Left ventricle myocardium inferior (tissue), 1 donor: ENCODE results near the gene BMP2. TPM values are rescaled to one million over a fixed set of nuclear protein-coding genes. Genes with fewer than 3 reads are reported as not detected.
A peak's percentile ranks its signal among the peaks of the same experiment; 100 is the strongest.

Experiments
- DNase-seq: peaks from one replicate; pipeline ENCODE4 v3.0.0-alpha.2; 2020
- H3K27ac ChIP-seq: fragments of 200-600 bp; replicated peaks from 2 replicates; pipeline ENCODE4 v1.8.0; 2021
- H3K27me3 ChIP-seq: fragments of 200-600 bp; 2 replicates; pipeline ENCODE4 v1.8.0; 2021; ENCODE audit warnings: low read depth
- H3K36me3 ChIP-seq: fragments of 200-600 bp; 2 replicates; pipeline ENCODE4 v1.8.0; 2021
- H3K4me1 ChIP-seq: fragments of 200-600 bp; 2 replicates; pipeline ENCODE4 v1.8.0; 2021
- H3K4me3 ChIP-seq: fragments of 200-600 bp; 2 replicates; pipeline ENCODE4 v1.8.0; 2021; ENCODE audit warnings: mild to moderate bottlenecking, moderate library complexity
- H3K9me3 ChIP-seq: fragments of 200-600 bp; replicated peaks from 2 replicates; pipeline ENCODE4 v1.8.0; 2021
- intact Hi-C: fragments of 100-400 bp; cut with micrococcal nuclease; formaldehyde crosslinking; loops from one replicate; pipeline ENCODE4 v1.11.0; 2022
- long read RNA-seq: library from polyadenylated mRNA; unstranded; transcript quantifications from one replicate; pipeline ENCODE4 v2.0.0, GENCODE V29; 2021
- total RNA-seq: library from RNA; stranded (reverse); fragmentation: NEBNext Ultra II Directional; extraction: Animal tissue kit (Norgen Biotek cat#: 25700); gene quantifications from one replicate; pipeline ENCODE4 v1.2.1, GENCODE V29; 2021
- TF ChIP-seq, protein P1 (sequence below): fragments of 200-600 bp; IDR thresholded peaks from 2 replicates; pipeline ENCODE4 v1.8.0; 2021; ENCODE audit warnings: antibody characterized with exemption, mild to moderate bottlenecking, borderline replicate concordance
- donor health status: DM: no; HTN: yes; CAD: no; lungs with severe emphysema.

BMP2 gene
- 2.4 TPM for total RNA-seq
- long read RNA-seq, transcript BMP2-201 (3 exons, 3,601 nt), result major isoform, 9 of 9 reads
- long read RNA-seq, partial matches to known transcripts, result 0 of 9 reads
- long read RNA-seq, other reads (novel, unspliced or antisense), result 0 of 9 reads

GRCh38 chr20:6767536-6768227, at the start of gene BMP2:
TSS of gene BMP2 (plus strand) at chr20:6767686. CDS start at chr20:6770127, 2,441 bp downstream.
- Histone ChIP-seq H3K4me3 (peak within 1 kb of the TSS; percentile 85), H3K27ac (peak within 1 kb of the TSS; percentile 85), H3K27me3 (peaks cover 45% of the 10 kb centered on the region), H3K9me3 (no peaks in the 10 kb centered on the region), H3K36me3 (no peaks in the 10 kb centered on the region), H3K4me1 (peaks cover 45% of the 10 kb centered on the region)
- TF ChIP-seq, protein P1, sequence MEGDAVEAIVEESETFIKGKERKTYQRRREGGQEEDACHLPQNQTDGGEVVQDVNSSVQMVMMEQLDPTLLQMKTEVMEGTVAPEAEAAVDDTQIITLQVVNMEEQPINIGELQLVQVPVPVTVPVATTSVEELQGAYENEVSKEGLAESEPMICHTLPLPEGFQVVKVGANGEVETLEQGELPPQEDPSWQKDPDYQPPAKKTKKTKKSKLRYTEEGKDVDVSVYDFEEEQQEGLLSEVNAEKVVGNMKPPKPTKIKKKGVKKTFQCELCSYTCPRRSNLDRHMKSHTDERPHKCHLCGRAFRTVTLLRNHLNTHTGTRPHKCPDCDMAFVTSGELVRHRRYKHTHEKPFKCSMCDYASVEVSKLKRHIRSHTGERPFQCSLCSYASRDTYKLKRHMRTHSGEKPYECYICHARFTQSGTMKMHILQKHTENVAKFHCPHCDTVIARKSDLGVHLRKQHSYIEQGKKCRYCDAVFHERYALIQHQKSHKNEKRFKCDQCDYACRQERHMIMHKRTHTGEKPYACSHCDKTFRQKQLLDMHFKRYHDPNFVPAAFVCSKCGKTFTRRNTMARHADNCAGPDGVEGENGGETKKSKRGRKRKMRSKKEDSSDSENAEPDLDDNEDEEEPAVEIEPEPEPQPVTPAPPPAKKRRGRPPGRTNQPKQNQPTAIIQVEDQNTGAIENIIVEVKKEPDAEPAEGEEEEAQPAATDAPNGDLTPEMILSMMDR, result peak; percentile 7
- intact Hi-C loops, result no loop called here
- peak; percentile 69 for DNase-seq

- intact Hi-C loops, result no loop called here
- no peaks in the 10 kb centered on the region for H3K36me3 ChIP-seq
- no peak for DNase-seq
- no peak overlapping the region for H3K27ac ChIP-seq
- no peaks in the 10 kb centered on the region for H3K4me1 ChIP-seq
- no peak overlapping the region for H3K4me3 ChIP-seq
- TF ChIP-seq, protein P1, result no peak
- no peaks in the 10 kb centered on the region for H3K9me3 ChIP-seq
- H3K27me3 ChIP-seq, result no peaks in the 10 kb centered on the region
These were observed 48.7 kb upstream of the BMP2 start for GRCh38 chr20:6718662-6719368.

DNA sequence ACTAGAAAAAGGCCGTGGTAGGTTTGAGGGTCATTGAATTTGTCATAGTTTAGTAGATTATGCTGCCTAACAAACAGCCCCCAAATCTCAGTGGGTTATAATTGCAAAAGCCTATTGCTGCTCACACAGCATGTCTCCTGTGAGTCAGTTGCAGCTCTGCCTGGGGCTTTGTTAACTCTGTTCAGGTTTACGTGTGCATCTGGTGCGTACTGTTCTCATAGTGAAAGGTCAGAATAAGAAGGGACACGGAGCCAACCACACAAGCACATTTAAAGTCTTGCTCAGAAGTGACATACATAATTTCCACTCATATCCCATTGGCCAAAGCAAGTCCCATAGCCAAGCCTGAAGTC, 48.1 kb upstream of the BMP2 start:
- no peaks in the 10 kb centered on the region for H3K27me3 ChIP-seq
- H3K4me3 ChIP-seq, result no peak overlapping the region
- H3K27ac ChIP-seq, result no peak overlapping the region
- H3K4me1 ChIP-seq, result no peaks in the 10 kb centered on the region
- TF ChIP-seq, protein P1, result no peak
- no peaks in the 10 kb centered on the region for H3K9me3 ChIP-seq
- intact Hi-C loops, result no loop called here
- DNase-seq, result no peak
- H3K36me3 ChIP-seq, result no peaks in the 10 kb centered on the region

DNA sequence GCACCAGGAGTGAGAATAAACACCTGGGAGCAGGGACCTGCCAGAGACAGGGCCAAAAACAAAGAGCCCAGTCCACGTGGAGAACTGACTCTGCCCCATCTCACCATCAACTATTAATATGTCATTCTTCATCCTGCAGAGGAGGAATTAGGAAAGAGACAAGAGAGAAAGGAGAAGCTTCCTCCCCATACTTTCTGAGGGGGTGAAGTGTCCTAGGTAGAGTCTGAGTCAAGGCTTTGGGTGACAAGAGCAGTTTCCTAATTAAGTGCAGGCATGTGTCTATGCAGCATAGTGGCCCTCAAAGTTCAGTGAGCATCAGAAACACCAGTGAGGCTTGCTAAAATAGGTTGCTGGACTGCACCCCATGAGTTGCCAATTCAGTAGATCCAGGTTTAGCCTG, 40.7 kb upstream of the BMP2 start:
- Histone ChIP-seq H3K9me3 (no peaks in the 10 kb centered on the region), H3K27me3 (no peaks in the 10 kb centered on the region), H3K27ac (no peak overlapping the region), H3K36me3 (no peaks in the 10 kb centered on the region), H3K4me1 (peaks cover 6% of the 10 kb centered on the region), H3K4me3 (no peak overlapping the region)
- no peak for DNase-seq
- TF ChIP-seq, protein P1, result no peak
- intact Hi-C loops, result no loop called here

DNA sequence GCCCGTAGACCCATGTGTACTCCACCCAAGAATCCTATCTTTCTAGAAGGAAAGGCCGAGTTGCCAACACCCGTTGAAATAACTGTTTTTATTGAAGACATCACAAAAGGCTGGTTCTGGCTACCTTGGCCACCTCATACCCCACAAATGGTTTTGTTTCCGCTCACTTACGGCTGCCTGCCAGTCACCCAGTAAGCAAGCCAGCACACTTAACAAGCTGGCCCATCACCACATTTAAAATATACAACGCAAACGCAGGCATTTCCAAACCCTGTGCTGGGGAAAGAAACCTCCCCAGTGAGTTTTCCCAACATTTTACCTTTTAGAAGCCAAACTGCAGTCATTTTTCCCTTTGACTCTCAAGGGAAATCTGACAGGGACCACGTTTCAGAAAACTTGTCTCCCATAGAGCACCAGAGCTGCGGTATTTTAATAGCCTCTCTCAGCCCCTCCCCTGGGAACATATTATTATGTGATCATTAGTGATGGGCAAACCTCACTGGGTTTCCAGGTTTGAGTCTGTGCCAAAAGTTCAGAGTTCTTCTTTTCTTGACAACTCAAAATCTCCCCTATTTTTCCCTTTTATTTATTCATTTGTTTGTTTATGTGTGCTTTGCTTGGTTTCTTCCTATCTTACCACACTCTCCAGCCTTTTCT, 36.7 kb upstream of the BMP2 start:
- no peak for DNase-seq
- Histone ChIP-seq H3K36me3 (no peaks in the 10 kb centered on the region), H3K27ac (peak overlapping the region; percentile 77), H3K4me3 (no peak overlapping the region), H3K4me1 (peaks cover 14% of the 10 kb centered on the region), H3K9me3 (peaks cover 5% of the 10 kb centered on the region), H3K27me3 (no peaks in the 10 kb centered on the region)
- intact Hi-C loops, result no loop called here
- TF ChIP-seq, protein P1, result no peak
